AML-193 (cell line): ENCODE results near the gene TTLL11.

Experiments
- DNase-seq, 2 experiments: peaks; one replicate each; lab custom pipeline; 2025; lab: John Stamatoyannopoulos, UW

TTLL11 gene

GRCh38 chr9:121852651-121853616, 240.2 kb downstream of the TTLL11 start:
- no peak for DNase-seq

- DNase-seq: no peak
Observed at GRCh38 chr9:121852241-121852640, 240.9 kb downstream of the TTLL11 start.

GRCh38 chr9:121851641-121852091, 241.4 kb downstream of the TTLL11 start:
- no peak for DNase-seq

- DNase-seq: no peak
Observed at GRCh38 chr9:121850366-121850765, 242.7 kb downstream of the TTLL11 start.

- DNase-seq: no peak
Observed at GRCh38 chr9:121849554-121849953, 243.6 kb downstream of the TTLL11 start.

GRCh38 chr9:121844562-121844961, 248.5 kb downstream of the TTLL11 start:
- DNase-seq: no peak

GRCh38 chr9:121844098-121844497, 249.0 kb downstream of the TTLL11 start:
- DNase-seq: no peak

GRCh38 chr9:121842612-121842978, 250.5 kb downstream of the TTLL11 start:
- no peak for DNase-seq

- DNase-seq: no peak
Observed at GRCh38 chr9:121841771-121842611, 251.1 kb downstream of the TTLL11 start.

- no peak for DNase-seq
Observed at GRCh38 chr9:121840838-121841760, 252.0 kb downstream of the TTLL11 start.

GRCh38 chr9:121839726-121840500, 253.2 kb downstream of the TTLL11 start:
- DNase-seq: no peak

- no peak for DNase-seq
Observed at GRCh38 chr9:121838746-121839669, 254.1 kb downstream of the TTLL11 start.

GRCh38 chr9:121837113-121837961, 255.8 kb downstream of the TTLL11 start:
- no peak for DNase-seq

- no peak for DNase-seq
Observed at GRCh38 chr9:121836366-121836885, 256.7 kb downstream of the TTLL11 start.

- DNase-seq: no peak
Observed at GRCh38 chr9:121835587-121836365, 257.3 kb downstream of the TTLL11 start.

- DNase-seq: no peak
Observed at GRCh38 chr9:121833061-121833460, 260.0 kb downstream of the TTLL11 start.

- DNase-seq: no peak
Observed at GRCh38 chr9:121831869-121832268, 261.2 kb downstream of the TTLL11 start.
